WTC11 (cell line): ENCODE measurements around the gene ESRRG. TPM values are rescaled to one million over a fixed set of nuclear protein-coding genes. Genes with fewer than 3 reads are reported as not detected.

ENCODE experiments used
- ATAC-seq: fragments of 200-7000 bp; cut with Tn5 transposase; 2 replicates; pipeline ENCODE4 v1.10.0; 2021; ENCODE audit warnings: mild to moderate bottlenecking, moderate library complexity
- CTCF ChIA-PET: fragments of 300-600 bp; sonication (Branson Sonifier 250); formaldehyde crosslinking; loops from one replicate; lab custom pipeline; 2021; ENCODE audit warnings: antibody characterized with exemption; lab: Charles Lee
- POLR2A ChIA-PET: fragments of 350-600 bp; sonication (Branson Sonifier 250); formaldehyde crosslinking; loops from one replicate; lab custom pipeline; 2021; ENCODE audit warnings: antibody characterized with exemption; lab: Charles Lee
- DNase-seq: peaks from one replicate; pipeline ENCODE4 v3.0.0; 2021; ENCODE audit warnings: low spot score
- H3K27ac Mint-ChIP-seq: 2 replicates; pipeline ENCODE4 v1.8.0; 2021; ENCODE audit warnings: mixed read lengths
- H3K27me3 Mint-ChIP-seq: 2 replicates; pipeline ENCODE4 v1.8.0; 2021; ENCODE audit warnings: low read depth, mild to moderate bottlenecking, moderate library complexity, mixed read lengths
- H3K36me3 Mint-ChIP-seq: 2 replicates; pipeline ENCODE4 v1.8.0; 2021; ENCODE audit warnings: mixed read lengths
- H3K4me1 Mint-ChIP-seq: 2 replicates; pipeline ENCODE4 v1.8.0; 2022; ENCODE audit warnings: mixed read lengths
- H3K4me3 Mint-ChIP-seq: 2 replicates; pipeline ENCODE4 v1.8.0; 2021; ENCODE audit warnings: mild to moderate bottlenecking, moderate library complexity, mixed read lengths
- H3K9me3 Mint-ChIP-seq: 2 replicates; pipeline ENCODE4 v1.8.0; 2021; ENCODE audit warnings: mixed read lengths
- CDX4 ChIP-seq: fragments of 250-450 bp; sonication (Bioruptor Pico); IDR thresholded peaks from 2 replicates; pipeline ENCODE4 v1.9.0; 2021; ENCODE audit warnings: moderate library complexity, mild to moderate bottlenecking, inconsistent platforms, borderline replicate concordance
- E2F1 ChIP-seq: sonication (generic); formaldehyde crosslinking; IDR thresholded peaks from 2 replicates; pipeline ENCODE4 v1.8.0; 2022; ENCODE audit warnings: mild to moderate bottlenecking, missing genetic modification reagents
- ELF4 ChIP-seq: sonication (generic); formaldehyde crosslinking; IDR thresholded peaks from 2 replicates; pipeline ENCODE4 v1.8.1; 2022; ENCODE audit warnings: low read depth, mild to moderate bottlenecking, moderate library complexity, missing genetic modification reagents
- ERG ChIP-seq: fragments of 250-450 bp; sonication (Bioruptor Pico); IDR thresholded peaks from 2 replicates; pipeline ENCODE4 v1.8.0; 2021; ENCODE audit warnings: mild to moderate bottlenecking
- GABPB1 ChIP-seq: sonication (generic); formaldehyde crosslinking; IDR thresholded peaks from 2 replicates; pipeline ENCODE4 v1.8.1; 2023; ENCODE audit warnings: mild to moderate bottlenecking, missing genetic modification reagents
- IRF1 ChIP-seq: sonication (generic); formaldehyde crosslinking; IDR thresholded peaks from 2 replicates; pipeline ENCODE4 v1.8.0; 2023; ENCODE audit warnings: missing genetic modification reagents
- NFATC4 ChIP-seq: fragments of 250-450 bp; sonication (Bioruptor Pico); IDR thresholded peaks from 2 replicates; pipeline ENCODE4 v1.9.0; 2021; ENCODE audit warnings: mild to moderate bottlenecking
- NFE2L1 ChIP-seq: sonication (generic); formaldehyde crosslinking; IDR thresholded peaks from 2 replicates; pipeline ENCODE4 v1.8.1; 2023; ENCODE audit warnings: missing genetic modification reagents
- NFYB ChIP-seq: sonication (generic); formaldehyde crosslinking; conservative IDR thresholded peaks from 2 replicates; pipeline ENCODE4 v1.8.0; 2022; ENCODE audit warnings: low read depth, missing genetic modification reagents
- OVOL2 ChIP-seq: fragments of 250-450 bp; sonication (Bioruptor Pico); IDR thresholded peaks from 2 replicates; pipeline ENCODE4 v1.9.0; 2021; ENCODE audit warnings: mild to moderate bottlenecking, borderline replicate concordance
- RELA ChIP-seq: sonication (generic); formaldehyde crosslinking; IDR thresholded peaks from 2 replicates; pipeline ENCODE4 v1.8.1; 2022; ENCODE audit warnings: missing genetic modification reagents, mild to moderate bottlenecking, borderline replicate concordance
- TP53 ChIP-seq: sonication (generic); formaldehyde crosslinking; IDR thresholded peaks from 2 replicates; pipeline ENCODE4 v1.8.1; 2023; ENCODE audit warnings: mild to moderate bottlenecking, missing genetic modification reagents
- ZBTB21 ChIP-seq: sonication (generic); formaldehyde crosslinking; IDR thresholded peaks from 2 replicates; pipeline ENCODE4 v1.8.1; 2023; ENCODE audit warnings: mild to moderate bottlenecking, missing genetic modification reagents, borderline replicate concordance
- ZNF512 ChIP-seq: sonication (generic); formaldehyde crosslinking; IDR thresholded peaks from 2 replicates; pipeline ENCODE4 v1.8.1; 2022; ENCODE audit warnings: missing genetic modification reagents, borderline replicate concordance
- ZNF532 ChIP-seq: fragments of 250-450 bp; sonication (Bioruptor Pico); IDR thresholded peaks from 2 replicates; pipeline ENCODE4 v1.9.0; 2021; ENCODE audit warnings: mild to moderate bottlenecking, borderline replicate concordance
- total RNA-seq: library from RNA; stranded (reverse); gene quantifications from 3 replicates; pipeline ENCODE4 v1.2.3, GENCODE V29; 2021

Gene ESRRG
- total RNA-seq, 1 experiment from 2014 or later: 2.3 TPM

- ChIA-PET POLR2A (no interaction called here), CTCF (no interaction called here)
- H3K27me3 Mint-ChIP-seq: no peaks in the 10 kb centered on the region
- no peaks in the 10 kb centered on the region for H3K9me3 Mint-ChIP-seq
- no peak for TF ChIP-seq TP53
- TF ChIP-seq GABPB1 (CRISPR knock-in tag): no peak
- no peak for TF ChIP-seq RELA (CRISPR knock-in tag)
- no peak for TF ChIP-seq NFATC4 (CRISPR knock-in tag)
- no peak for TF ChIP-seq ZBTB21 (CRISPR knock-in tag)
- TF ChIP-seq NFE2L1 (CRISPR knock-in tag): no peak
- TF ChIP-seq E2F1: no peak
- no peak for TF ChIP-seq ZNF532
- no peak for TF ChIP-seq IRF1 (CRISPR knock-in tag)
- no peak overlapping the region for H3K4me3 Mint-ChIP-seq
- no peaks in the 10 kb centered on the region for H3K4me1 Mint-ChIP-seq
- DNase-seq (no peak), ATAC-seq (no peak)
- H3K27ac Mint-ChIP-seq: no peak overlapping the region
- H3K36me3 Mint-ChIP-seq: no peaks in the 10 kb centered on the region
These were observed 204.2 kb downstream of the ESRRG start for GRCh38 chr1:216518844-216519627.

- no peaks in the 10 kb centered on the region for H3K36me3 Mint-ChIP-seq
- no peaks in the 10 kb centered on the region for H3K9me3 Mint-ChIP-seq
- peak; percentile 11 for DNase-seq
- H3K4me3 Mint-ChIP-seq: no peak overlapping the region
- no peak for TF ChIP-seq OVOL2 (CRISPR knock-in tag)
- no peak for TF ChIP-seq ERG
- TF ChIP-seq ZNF512: no peak
- no peak for TF ChIP-seq CDX4 (CRISPR knock-in tag)
- TF ChIP-seq ELF4 (CRISPR knock-in tag): no peak
- TF ChIP-seq NFYB (CRISPR knock-in tag): no peak
- peaks cover 20% of the 10 kb centered on the region for H3K4me1 Mint-ChIP-seq
- peak; percentile 87 for ATAC-seq
- H3K27ac Mint-ChIP-seq: peak overlapping the region; percentile 29
- POLR2A ChIA-PET: no interaction called here
- CTCF ChIA-PET: interaction anchor here (0.6 to 1.2 kb wide), 3 partner anchors 27 to 282 kb away, joined by 3 to 6 read pairs (median 4); no protein-coding TSS in a partner anchor
- no peaks in the 10 kb centered on the region for H3K27me3 Mint-ChIP-seq
These were observed 220.6 kb downstream of the ESRRG start for GRCh38 chr1:216502528-216503162.
